ENCODE results near the gene RPGRIP1L. TPM values are rescaled to one million over a fixed set of nuclear protein-coding genes. Genes with fewer than 3 reads are reported as not detected.
"Not testable (repeated sequence)": the region's sequence is repeated elsewhere in the genome, so short reads cannot be mapped to it uniquely, and the experiment has no call there.

The RPGRIP1L gene
- total RNA-seq, 4 donors from 2014 or later = 0.53 to 0.75 (median 0.68) TPM

GRCh38 chr16:53707671-53708070 is 4.0 kb upstream of the RPGRIP1L start:
- Histone ChIP-seq H3K36me3 (no peaks in the 10 kb centered on the region), H3K9me3 (no peaks in the 10 kb centered on the region), H3K27ac (no peak overlapping the region), H3K4me3 (no peak overlapping the region), H3K4me1 (peaks cover 20 to 33% of the 10 kb centered on the region in 2 donors), H3K27me3 (no peaks in the 10 kb centered on the region)
- in situ Hi-C loops (cut with MboI; ENCODE audit: low sequenced_read_pairs in 4 of 4) = no loop called here
- intact Hi-C loops (cut with DNase I; ENCODE audit: low total_unique reads) = loop anchor here (5.0 to 10.0 kb wide), 2 partner anchors 160 to 1967 kb away; no protein-coding TSS in a partner anchor
- no peak for TF ChIP-seq POLR2A (IDR thresholded peaks at IDR 0.05)
- no peak for TF ChIP-seq CTCF (IDR thresholded peaks at IDR 0.05 in 4 of 5, conservative IDR thresholded peaks at IDR 0.05 in 1 of 5)
- no peak for DNase-seq
- ATAC-seq = no peak

- no peak for DNase-seq
- Histone ChIP-seq H3K4me3 (peak overlapping the region; percentile 85 to 98 (median 92)), H3K27ac (peak overlapping the region; percentile 83 to 89 (median 86)), H3K4me1 (peaks cover 11 to 19% of the 10 kb centered on the region in 2 donors), H3K36me3 (no peaks in the 10 kb centered on the region), H3K9me3 (no peaks in the 10 kb centered on the region), H3K27me3 (no peaks in the 10 kb centered on the region)
- TF ChIP-seq POLR2A (IDR thresholded peaks at IDR 0.05) (no peak), CTCF (IDR thresholded peaks at IDR 0.05 in 4 of 5, conservative IDR thresholded peaks at IDR 0.05 in 1 of 5) (no peak)
- no peak for ATAC-seq
- intact Hi-C loops (cut with DNase I; ENCODE audit: low total_unique reads) (loop anchor here (1.0 to 10.0 kb wide), 4 partner anchors 201 to 1970 kb away; partner anchors contain the start of gene AKTIP), in situ Hi-C loops (cut with MboI; ENCODE audit: low sequenced_read_pairs in 4 of 4) (no loop called here)
Measured at GRCh38 chr16:53704445-53704813, 770 bp upstream of the RPGRIP1L start.

DNA sequence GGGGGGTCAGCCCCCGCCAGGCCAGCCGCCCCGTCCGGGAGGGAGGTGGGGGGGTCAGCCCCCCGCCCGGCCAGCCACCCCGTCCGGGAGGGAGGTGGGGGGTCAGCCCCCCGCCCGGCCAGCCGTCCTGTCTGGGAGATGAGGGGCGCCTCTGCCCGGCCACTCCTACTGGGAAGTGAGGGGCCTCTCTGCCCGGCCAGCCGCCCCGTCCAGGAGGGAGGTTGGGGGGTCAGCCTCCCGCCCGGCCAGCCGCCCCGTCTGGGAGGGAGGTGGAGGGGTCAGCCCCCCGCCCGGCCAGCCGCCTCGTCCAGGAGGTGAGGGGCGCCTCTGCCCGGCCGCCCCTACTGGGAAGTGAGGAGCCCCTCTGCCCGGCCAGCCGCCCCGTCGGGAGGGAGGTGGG is 5.4 kb downstream of the RPGRIP1L start:
- H3K27me3 ChIP-seq; DNase-seq; ATAC-seq; H3K36me3 ChIP-seq; H3K4me3 ChIP-seq; H3K27ac ChIP-seq; H3K9me3 ChIP-seq; intact Hi-C loops (cut with DNase I; ENCODE audit: low total_unique reads); in situ Hi-C loops (cut with MboI; ENCODE audit: low sequenced_read_pairs in 4 of 4); H3K4me1 ChIP-seq: not testable (repeated sequence)

DNA sequence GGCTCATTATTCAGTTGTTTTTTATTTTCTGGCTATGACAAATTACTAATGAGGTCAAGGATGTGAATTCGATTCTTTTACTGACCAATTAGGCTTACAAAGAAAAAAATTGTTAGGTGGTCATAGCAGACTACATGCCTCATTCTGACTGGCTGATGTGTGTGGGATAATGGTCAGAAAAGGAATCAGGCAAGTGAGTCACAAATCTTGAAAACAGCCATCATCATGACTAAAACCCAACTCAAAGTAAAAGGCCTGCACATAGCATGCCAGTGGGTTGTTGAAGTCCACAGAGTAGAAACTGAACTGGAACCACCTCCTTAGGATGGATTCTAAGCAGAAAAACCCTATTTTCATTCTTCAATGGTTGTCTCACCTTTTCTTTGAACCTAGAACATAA is 8.6 kb downstream of the RPGRIP1L start:
- no peaks in the 10 kb centered on the region for H3K9me3 ChIP-seq
- no peak overlapping the region for H3K27ac ChIP-seq
- TF ChIP-seq CTCF (IDR thresholded peaks at IDR 0.05 in 4 of 5, conservative IDR thresholded peaks at IDR 0.05 in 1 of 5) (no peak), POLR2A (IDR thresholded peaks at IDR 0.05) (no peak)
- in situ Hi-C loops (cut with MboI; ENCODE audit: low sequenced_read_pairs in 4 of 4) = no loop called here
- no peak overlapping the region for H3K4me3 ChIP-seq
- ATAC-seq (no peak), DNase-seq (no peak)
- no peaks in the 10 kb centered on the region for H3K27me3 ChIP-seq
- no peaks in the 10 kb centered on the region for H3K36me3 ChIP-seq
- H3K4me1 ChIP-seq = no peaks in the 10 kb centered on the region
- intact Hi-C loops (cut with DNase I; ENCODE audit: low total_unique reads) = no loop called here

- DNase-seq (no peak), ATAC-seq (no peak)
- Histone ChIP-seq H3K27me3 (no peaks in the 10 kb centered on the region), H3K4me1 (no peaks in the 10 kb centered on the region), H3K36me3 (no peaks in the 10 kb centered on the region), H3K9me3 (no peaks in the 10 kb centered on the region), H3K27ac (no peak overlapping the region), H3K4me3 (no peak overlapping the region)
- in situ Hi-C loops (cut with MboI; ENCODE audit: low sequenced_read_pairs in 4 of 4) = no loop called here
- intact Hi-C loops (cut with DNase I; ENCODE audit: low total_unique reads) = no loop called here
- TF ChIP-seq POLR2A (IDR thresholded peaks at IDR 0.05) (no peak), CTCF (IDR thresholded peaks at IDR 0.05 in 4 of 5, conservative IDR thresholded peaks at IDR 0.05 in 1 of 5) (no peak)
Measured at GRCh38 chr16:53693320-53693719, 10.3 kb downstream of the RPGRIP1L start.

Measured in gastrocnemius medialis (tissue), 4 donors.